GM12872 (cell line): Measurements from ENCODE around the gene OR8B12.

Source experiments
- CTCF ChIP-seq: IDR thresholded peaks from 3 replicates; pipeline ENCODE4 v1.5.1; 2011; ENCODE audit warnings: low read depth, mild to moderate bottlenecking, low read length, moderate library complexity; ENCODE audit not compliant: insufficient read depth

The OR8B12 gene

GRCh38 chr11:124543554-124543953 is at the start of gene OR8B12:
Gene OR8B12, minus strand, starts transcription at chr11:124543654. Its CDS starts 0 bp downstream, at chr11:124543654.
- no peak for TF ChIP-seq CTCF

GRCh38 chr11:124592627-124593026 is 49.2 kb upstream of the OR8B12 start:
- no peak for TF ChIP-seq CTCF

GRCh38 chr11:124591430-124591829 is 48.0 kb upstream of the OR8B12 start:
- TF ChIP-seq CTCF = no peak

- TF ChIP-seq CTCF = peak; percentile 68
Measured at GRCh38 chr11:124586238-124586860, 42.9 kb upstream of the OR8B12 start.

GRCh38 chr11:124584681-124585372 is 41.4 kb upstream of the OR8B12 start:
- no peak for TF ChIP-seq CTCF

GRCh38 chr11:124583781-124584180 is 40.3 kb upstream of the OR8B12 start:
- no peak for TF ChIP-seq CTCF

- TF ChIP-seq CTCF = no peak
Measured at GRCh38 chr11:124582565-124582964, 39.1 kb upstream of the OR8B12 start.
